GM15510 (cell line): ENCODE results near the gene MEGF10.

Experiments
- POLR2A ChIP-seq: IDR thresholded peaks from 3 replicates; pipeline ENCODE4 v1.6.1; 2011; ENCODE audit warnings: borderline replicate concordance; ENCODE audit not compliant: insufficient read length; ENCODE audit errors: extremely low read depth

Gene MEGF10

DNA sequence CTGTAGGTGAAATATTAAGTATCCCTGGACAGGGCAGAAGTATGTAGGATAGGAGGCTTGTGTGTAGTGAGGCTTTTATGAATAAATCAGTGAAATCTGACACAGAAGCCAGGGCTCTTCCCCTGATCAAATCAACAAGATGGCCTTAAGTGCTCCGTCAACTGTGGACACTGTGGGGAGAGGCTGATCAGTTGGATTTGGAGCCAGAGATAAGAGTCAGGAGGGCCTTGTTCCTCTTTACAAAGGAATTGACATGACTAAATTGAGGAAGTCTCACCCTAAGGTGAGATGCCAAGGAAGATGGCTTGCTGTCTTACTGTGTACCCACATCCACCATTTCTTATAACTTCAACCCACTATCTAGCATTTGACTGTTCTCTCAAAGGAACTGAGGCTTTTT lies 135.3 kb downstream of the MEGF10 start:
- no peak for TF ChIP-seq POLR2A

GRCh38 chr5:127426661-127427060 lies 136.1 kb downstream of the MEGF10 start:
- no peak for TF ChIP-seq POLR2A

DNA sequence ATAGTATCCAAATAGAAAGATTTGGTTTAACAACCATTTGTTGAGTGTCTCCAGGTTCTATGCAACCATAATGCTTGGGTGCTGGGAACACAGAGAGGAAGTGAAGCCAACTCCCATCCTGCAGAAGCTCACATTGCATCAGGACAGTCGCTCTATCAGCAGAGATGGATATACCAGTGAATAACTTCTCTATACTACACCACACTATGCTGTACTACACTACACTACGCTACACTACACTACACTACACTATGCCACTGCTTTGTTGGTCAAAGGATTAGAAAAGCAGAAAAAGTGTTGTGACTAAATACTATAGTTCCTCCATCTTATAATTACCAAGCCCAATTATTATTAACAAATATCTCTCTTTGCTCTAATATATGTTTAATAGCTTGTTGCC lies 137.7 kb downstream of the MEGF10 start:
- TF ChIP-seq POLR2A = no peak

GRCh38 chr5:127428748-127429147 lies 138.2 kb downstream of the MEGF10 start:
- no peak for TF ChIP-seq POLR2A

- TF ChIP-seq POLR2A = no peak
These were observed 139.3 kb downstream of the MEGF10 start for GRCh38 chr5:127429928-127430327.

DNA sequence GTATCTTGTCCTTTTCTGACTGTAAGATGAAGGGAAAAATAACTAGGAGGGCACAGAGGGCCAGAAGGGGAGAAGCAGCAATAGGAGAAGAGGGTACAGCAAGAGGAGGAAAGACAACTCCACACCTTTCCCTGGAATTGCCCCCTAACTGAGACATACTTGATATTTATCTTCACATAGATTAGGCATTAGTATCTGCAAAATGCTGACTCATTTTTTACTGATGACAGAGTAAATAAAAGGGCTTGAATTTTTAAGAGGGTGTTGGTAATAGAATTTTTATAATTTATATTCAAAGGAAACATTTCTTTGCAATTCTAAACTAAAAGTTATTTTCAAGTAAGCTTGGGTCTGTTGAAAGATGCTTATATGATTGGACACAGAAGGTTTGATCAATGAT lies 140.0 kb downstream of the MEGF10 start:
- TF ChIP-seq POLR2A = no peak

GRCh38 chr5:127431977-127432585 lies 141.5 kb downstream of the MEGF10 start:
- TF ChIP-seq POLR2A = no peak

GRCh38 chr5:127433526-127433925 lies 142.9 kb downstream of the MEGF10 start:
- TF ChIP-seq POLR2A = no peak

- TF ChIP-seq POLR2A = no peak
These were observed 144.0 kb downstream of the MEGF10 start for GRCh38 chr5:127434588-127434987.

DNA sequence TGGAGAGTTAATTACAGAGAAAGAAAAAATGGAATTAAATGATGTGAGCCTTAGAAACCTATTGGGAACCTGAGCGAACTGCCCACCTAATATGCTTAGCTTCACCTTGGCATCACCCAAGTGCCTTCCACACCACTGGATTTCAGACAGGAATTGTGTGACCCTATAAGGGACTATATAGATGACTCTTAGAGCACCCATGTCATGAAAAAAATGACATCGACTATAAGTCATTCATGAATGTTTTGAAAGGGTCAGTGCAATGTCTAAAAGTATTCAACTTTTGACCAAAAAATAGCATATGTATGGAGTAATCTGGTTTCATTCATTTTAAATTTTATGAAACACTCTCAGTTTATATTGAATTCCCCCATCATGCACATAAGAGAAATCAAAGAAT lies 145.2 kb downstream of the MEGF10 start:
- TF ChIP-seq POLR2A = no peak

DNA sequence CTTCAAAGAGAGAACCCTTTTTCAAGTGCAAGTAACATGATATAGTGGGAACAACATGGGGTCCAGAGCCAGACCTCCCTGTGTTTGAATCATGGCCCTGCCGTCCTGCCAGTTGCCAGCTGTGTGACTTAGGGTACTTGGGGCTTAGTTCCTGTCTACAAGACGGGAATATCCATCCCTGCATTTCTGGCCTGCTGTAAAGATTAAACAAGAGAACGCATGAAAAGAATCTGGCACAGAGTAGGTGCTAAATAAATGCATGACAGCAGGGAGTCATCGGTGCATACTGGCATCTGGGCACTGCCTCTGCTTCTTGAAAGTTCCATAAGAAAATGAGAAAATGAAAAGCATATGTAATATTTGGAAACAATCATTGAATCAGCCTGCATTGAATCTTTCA lies 149.0 kb downstream of the MEGF10 start:
- TF ChIP-seq POLR2A = no peak

DNA sequence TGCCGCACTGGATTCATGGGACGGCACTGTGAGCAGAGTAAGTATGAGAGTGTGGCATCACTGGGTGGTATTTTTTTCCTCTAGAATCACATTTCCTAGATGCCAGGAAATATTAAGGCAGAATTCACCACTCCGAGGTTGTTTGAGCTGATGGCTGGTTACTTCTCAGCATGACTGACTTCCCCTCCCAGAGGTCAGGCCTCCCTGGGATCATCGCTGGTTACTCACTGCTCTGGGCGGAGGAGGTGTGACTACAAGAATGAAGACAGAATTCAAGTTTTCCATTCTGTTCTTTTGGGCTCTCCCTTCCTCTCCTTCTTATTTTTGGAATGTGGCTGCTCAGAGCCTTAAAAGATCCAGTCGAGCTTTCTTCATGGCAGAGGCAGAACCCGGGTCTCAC lies 150.2 kb downstream of the MEGF10 start:
- no peak for TF ChIP-seq POLR2A

- no peak for TF ChIP-seq POLR2A
These were observed 151.3 kb downstream of the MEGF10 start for GRCh38 chr5:127441799-127442484.

DNA sequence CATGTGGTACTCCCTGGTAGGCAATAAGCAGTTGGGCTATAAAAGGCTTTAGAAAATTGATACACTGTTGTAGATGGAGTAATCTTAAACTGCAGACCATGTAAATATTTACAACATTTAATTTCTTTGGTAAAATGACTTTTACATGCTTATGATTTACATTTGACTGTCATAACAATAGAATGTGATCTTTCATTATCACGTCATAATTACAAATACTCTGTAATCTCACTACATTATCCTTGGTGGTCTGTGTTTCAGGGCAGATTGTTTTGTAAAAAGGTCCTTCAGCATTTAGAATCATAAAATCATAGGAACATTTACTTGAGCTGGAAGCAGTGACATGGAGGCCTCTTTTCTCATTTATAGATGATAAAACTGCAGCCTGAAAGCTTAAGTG lies 153.6 kb downstream of the MEGF10 start:
- no peak for TF ChIP-seq POLR2A

GRCh38 chr5:127445328-127445727 lies 154.7 kb downstream of the MEGF10 start:
- no peak for TF ChIP-seq POLR2A

DNA sequence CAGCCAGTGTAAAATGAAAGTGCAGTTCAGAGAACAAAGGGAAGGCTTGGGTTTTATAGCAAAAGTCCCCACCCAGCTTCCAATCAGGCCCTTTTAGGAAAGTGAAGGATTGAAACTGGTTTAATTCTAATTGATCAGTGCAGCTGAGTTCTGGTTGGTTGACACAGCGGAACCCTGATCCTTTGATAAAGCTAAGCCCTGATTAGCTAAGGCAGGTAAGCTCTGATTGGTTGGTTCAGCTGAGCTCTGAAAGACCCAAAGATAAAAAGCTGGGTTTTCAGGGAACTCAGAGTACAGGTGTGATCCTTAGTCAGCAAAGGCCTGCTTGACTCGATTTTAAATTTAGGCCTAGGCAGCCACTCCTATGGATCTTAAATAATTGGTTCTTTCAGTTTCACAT lies 156.0 kb downstream of the MEGF10 start:
- TF ChIP-seq POLR2A = no peak
